ENCODE data around the gene ADAR. TPM values are rescaled to one million over a fixed set of nuclear protein-coding genes. Genes with fewer than 3 reads are reported as not detected.

ADAR gene
- total and polyA plus RNA-seq, 10 donors: 25.6 to 249 (median 225) TPM

DNA sequence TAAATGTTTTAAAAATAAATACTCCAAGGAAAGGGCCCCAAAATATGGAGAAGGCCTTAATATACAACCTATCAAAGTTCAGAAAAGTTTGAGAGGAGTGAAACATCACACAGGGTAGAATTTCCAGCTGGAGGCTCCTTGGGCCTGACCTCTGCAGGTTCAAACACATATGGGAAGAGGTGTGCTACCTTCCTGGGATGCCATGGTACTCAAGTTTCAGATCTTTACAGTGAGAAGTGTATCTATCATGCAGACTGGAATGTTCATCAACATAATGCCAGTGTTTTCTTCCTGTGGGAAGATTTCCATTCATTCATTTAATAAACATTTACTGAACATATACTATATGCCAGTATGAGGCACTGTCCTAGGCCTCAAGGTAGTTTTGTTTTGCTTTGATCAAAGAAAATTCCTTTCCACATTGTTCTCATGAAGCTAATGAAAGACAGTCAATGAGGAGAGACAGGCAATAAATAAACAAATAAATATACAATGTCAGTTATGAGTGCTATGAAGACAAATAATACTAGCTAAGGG, 14.6 kb upstream of the ADAR start:
- Histone ChIP-seq H3K36me3 (peaks cover 0 to 25% (median 2%) of the 10 kb centered on the region in 6 donors), H3K9me3 (no peaks in the 10 kb centered on the region), H3K27me3 (replicated peaks in 1 of 7) (no peaks in the 10 kb centered on the region), H3K4me1 (peaks cover 10 to 93% (median 44%) of the 10 kb centered on the region in 6 donors), H3K27ac (peak overlapping the region in 3 of 8 donors; percentile 53 to 62 (median 58)), H3K4me3 (no peak overlapping the region)
- intact Hi-C loops (cut with DNase I; ENCODE audit: low total_unique reads): no loop called here
- DNase-seq: no peak
- TF ChIP-seq POLR2A (IDR thresholded peaks at IDR 0.05) (no peak), POLR2AphosphoS5 (IDR thresholded peaks at IDR 0.05) (no peak)
- TF ChIP-seq, protein P1, sequence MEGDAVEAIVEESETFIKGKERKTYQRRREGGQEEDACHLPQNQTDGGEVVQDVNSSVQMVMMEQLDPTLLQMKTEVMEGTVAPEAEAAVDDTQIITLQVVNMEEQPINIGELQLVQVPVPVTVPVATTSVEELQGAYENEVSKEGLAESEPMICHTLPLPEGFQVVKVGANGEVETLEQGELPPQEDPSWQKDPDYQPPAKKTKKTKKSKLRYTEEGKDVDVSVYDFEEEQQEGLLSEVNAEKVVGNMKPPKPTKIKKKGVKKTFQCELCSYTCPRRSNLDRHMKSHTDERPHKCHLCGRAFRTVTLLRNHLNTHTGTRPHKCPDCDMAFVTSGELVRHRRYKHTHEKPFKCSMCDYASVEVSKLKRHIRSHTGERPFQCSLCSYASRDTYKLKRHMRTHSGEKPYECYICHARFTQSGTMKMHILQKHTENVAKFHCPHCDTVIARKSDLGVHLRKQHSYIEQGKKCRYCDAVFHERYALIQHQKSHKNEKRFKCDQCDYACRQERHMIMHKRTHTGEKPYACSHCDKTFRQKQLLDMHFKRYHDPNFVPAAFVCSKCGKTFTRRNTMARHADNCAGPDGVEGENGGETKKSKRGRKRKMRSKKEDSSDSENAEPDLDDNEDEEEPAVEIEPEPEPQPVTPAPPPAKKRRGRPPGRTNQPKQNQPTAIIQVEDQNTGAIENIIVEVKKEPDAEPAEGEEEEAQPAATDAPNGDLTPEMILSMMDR (IDR thresholded peaks at IDR 0.05 in 8 of 11, conservative IDR thresholded peaks at IDR 0.05 in 3 of 11): no peak

DNA sequence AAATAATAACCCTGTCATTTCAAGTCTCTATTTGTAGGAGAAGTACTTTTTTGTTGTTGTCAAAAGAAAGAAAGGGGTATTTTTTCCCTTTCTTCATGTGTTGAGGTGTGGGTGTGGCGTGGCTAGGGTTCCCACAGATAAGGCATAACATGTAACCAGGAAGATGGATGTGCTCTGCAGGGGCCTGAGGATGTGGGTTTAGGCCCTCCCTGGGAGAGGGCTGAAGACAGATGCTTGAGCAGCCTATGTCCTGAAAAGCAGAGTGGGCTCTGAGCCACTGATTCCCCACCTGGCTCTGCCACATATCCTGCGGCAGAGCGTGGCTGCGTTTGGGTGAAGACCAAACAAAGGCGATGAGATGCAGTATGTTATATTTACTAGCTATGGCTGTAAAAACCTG, 13.9 kb upstream of the ADAR start:
- no peaks in the 10 kb centered on the region for H3K27me3 ChIP-seq (replicated peaks in 1 of 7)
- H3K4me1 ChIP-seq: peaks cover 8 to 93% (median 41%) of the 10 kb centered on the region in 6 donors
- 70 to 90% (median 84%) methylated on average over 5 of the region's 5 CpGs for WGBS, 5 donors
- intact Hi-C loops (cut with DNase I; ENCODE audit: low total_unique reads): no loop called here
- peaks cover 0 to 25% (median 2%) of the 10 kb centered on the region in 6 donors for H3K36me3 ChIP-seq
- TF ChIP-seq, protein P1 (IDR thresholded peaks at IDR 0.05 in 8 of 11, conservative IDR thresholded peaks at IDR 0.05 in 3 of 11): no peak
- TF ChIP-seq POLR2AphosphoS5 (IDR thresholded peaks at IDR 0.05): no peak
- TF ChIP-seq POLR2A (IDR thresholded peaks at IDR 0.05): no peak
- H3K27ac ChIP-seq: peak overlapping the region in 1 of 8 donors; percentile 0
- DNase-seq: no peak
- no peak overlapping the region for H3K4me3 ChIP-seq
- no peaks in the 10 kb centered on the region for H3K9me3 ChIP-seq

DNA sequence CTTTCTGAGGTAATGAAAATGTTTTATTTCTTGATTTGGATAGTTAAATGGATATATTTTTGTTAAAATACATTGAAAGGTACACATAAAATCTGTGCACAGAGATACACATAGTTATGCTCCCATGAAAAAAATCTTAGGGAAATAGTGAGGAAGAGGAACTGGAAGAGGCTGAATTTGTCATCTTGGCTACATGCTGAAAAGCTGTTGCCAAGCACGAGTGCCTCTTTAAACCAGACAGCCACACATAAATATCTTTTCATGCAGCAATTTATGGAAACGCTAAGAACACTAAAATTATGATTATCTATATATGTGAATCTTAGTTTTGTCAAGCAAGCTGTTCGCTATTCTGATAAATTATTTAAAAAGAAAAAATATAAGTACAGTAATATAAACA, 12.8 kb upstream of the ADAR start:
- 73 to 82% (median 78%) methylated on average over 3 of the region's 3 CpGs for WGBS, 5 donors

More for the DNA sequence above, 12.8 kb upstream of the ADAR start:
- intact Hi-C loops (cut with DNase I; ENCODE audit: low total_unique reads): no loop called here
- Histone ChIP-seq H3K4me1 (peaks cover 0 to 82% (median 32%) of the 10 kb centered on the region in 6 donors), H3K9me3 (no peaks in the 10 kb centered on the region), H3K36me3 (peaks cover 0 to 25% (median 2%) of the 10 kb centered on the region in 6 donors), H3K4me3 (no peak overlapping the region), H3K27me3 (replicated peaks in 1 of 7) (no peaks in the 10 kb centered on the region), H3K27ac (no peak overlapping the region)
- TF ChIP-seq POLR2AphosphoS5 (IDR thresholded peaks at IDR 0.05): no peak
- TF ChIP-seq POLR2A (IDR thresholded peaks at IDR 0.05): no peak
- TF ChIP-seq, protein P1 (IDR thresholded peaks at IDR 0.05 in 8 of 11, conservative IDR thresholded peaks at IDR 0.05 in 3 of 11): no peak
- DNase-seq: no peak

Data from spleen (tissue), 11 donors.